Ascending aorta (tissue), 2 donors: ENCODE results near the gene SLC12A5. TPM values are rescaled to one million over a fixed set of nuclear protein-coding genes. Genes with fewer than 3 reads are reported as not detected.
A peak's percentile ranks its signal among the peaks of the same experiment; 100 is the strongest.

Source experiments
- DNase-seq, 2 donors: peaks; one replicate each; pipeline ENCODE4 v3.0.0-alpha.2; 2019; ENCODE audit warnings: low spot score in 2 of 2
- H3K27ac ChIP-seq, 2 donors: fragments of 200-600 bp; sonication (generic); one replicate each; pipeline ENCODE4 v1.5.1; 2016 to 2017; ENCODE audit warnings: mild to moderate bottlenecking in 1 of 2
- H3K27me3 ChIP-seq: fragments of 200-600 bp; sonication (generic); one replicate; pipeline ENCODE4 v1.5.1; 2017
- H3K36me3 ChIP-seq, 2 donors: fragments of 200-600 bp; sonication (generic); one replicate each; pipeline ENCODE4 v1.5.1; 2016
- H3K4me1 ChIP-seq, 2 donors: fragments of 200-600 bp; sonication (generic); one replicate each; pipeline ENCODE4 v1.5.1; 2016 to 2017; ENCODE audit warnings: mild to moderate bottlenecking in 1 of 2
- H3K4me3 ChIP-seq, 2 donors: fragments of 200-600 bp; sonication (generic); one replicate each; pipeline ENCODE4 v1.5.1; 2016 to 2017; ENCODE audit warnings: mild to moderate bottlenecking in 1 of 2
- H3K9me3 ChIP-seq, 2 donors: fragments of 200-600 bp; sonication (generic); one replicate each; pipeline ENCODE4 v1.5.1; 2016
- CTCF ChIP-seq, 3 experiments: fragments of 200-600 bp in 2 of 3; fragments of 450-650 bp in 1 of 3; sonication (generic) in 2 of 3; IDR thresholded peaks; one replicate each; pipeline ENCODE4 v1.5.1; 2016 to 2019; ENCODE audit warnings: antibody characterized with exemption in 3 of 3, mild to moderate bottlenecking in 1 of 3, moderate library complexity in 1 of 3
- intact Hi-C: fragments of 100-400 bp; cut with DNase I; formaldehyde crosslinking; loops from one replicate; pipeline ENCODE4 v1.15.1; 2023
- total RNA-seq: library from RNA; depleted of rRNA; stranded (reverse); fragments of >200 nt; gene quantifications from one replicate; pipeline ENCODE4 v1.1.0, GENCODE V29; 2016

Gene SLC12A5
- total RNA-seq, 1 donor from 2014 or later, result not detected

- no peak for DNase-seq
- Histone ChIP-seq H3K36me3 (no peaks in the 10 kb centered on the region), H3K27me3 (peaks cover 12% of the 10 kb centered on the region), H3K4me1 (peaks cover 4 to 6% of the 10 kb centered on the region in 2 donors), H3K9me3 (no peaks in the 10 kb centered on the region), H3K4me3 (no peak overlapping the region), H3K27ac (no peak overlapping the region)
- no peak for TF ChIP-seq CTCF (IDR thresholded peaks at IDR 0.05)
- intact Hi-C loops, result loop anchor here (5.0 kb wide), 1 partner anchor 152 kb away; no protein-coding TSS in a partner anchor
These were observed 8.5 kb upstream of the SLC12A5 start for GRCh38 chr20:46020555-46020954.

GRCh38 chr20:46021361-46022359 lies 7.4 kb upstream of the SLC12A5 start:
- Histone ChIP-seq H3K9me3 (no peaks in the 10 kb centered on the region), H3K4me1 (peaks cover 4 to 6% of the 10 kb centered on the region in 2 donors), H3K4me3 (peak overlapping the region; percentile 49 to 55), H3K27ac (no peak overlapping the region), H3K36me3 (no peaks in the 10 kb centered on the region), H3K27me3 (peaks cover 12% of the 10 kb centered on the region)
- no peak for TF ChIP-seq CTCF (IDR thresholded peaks at IDR 0.05)
- DNase-seq, result peak in 1 of 2 donors; percentile 63
- intact Hi-C loops, result loop anchor here (5.0 kb wide), 1 partner anchor 151 kb away; no protein-coding TSS in a partner anchor

- Histone ChIP-seq H3K36me3 (no peaks in the 10 kb centered on the region), H3K4me3 (peak overlapping the region; percentile 18 to 49), H3K27ac (no peak overlapping the region), H3K27me3 (peaks cover 12% of the 10 kb centered on the region), H3K9me3 (no peaks in the 10 kb centered on the region), H3K4me1 (peaks cover 4 to 6% of the 10 kb centered on the region in 2 donors)
- intact Hi-C loops, result loop anchor here (5.0 kb wide), 1 partner anchor 150 kb away; no protein-coding TSS in a partner anchor
- peak; percentile 62 to 69 (median 67) for TF ChIP-seq CTCF (IDR thresholded peaks at IDR 0.05)
- DNase-seq, result no peak
These were observed 6.4 kb upstream of the SLC12A5 start for GRCh38 chr20:46022411-46023147.

- intact Hi-C loops, result loop anchor here (5.0 kb wide), 1 partner anchor 149 kb away; no protein-coding TSS in a partner anchor
- peaks cover 12% of the 10 kb centered on the region for H3K27me3 ChIP-seq
- no peak for TF ChIP-seq CTCF (IDR thresholded peaks at IDR 0.05)
These were observed 5.9 kb upstream of the SLC12A5 start for GRCh38 chr20:46023148-46023484.

GRCh38 chr20:46023999-46024398 lies 5.0 kb upstream of the SLC12A5 start:
- no peak overlapping the region for H3K4me3 ChIP-seq
- H3K9me3 ChIP-seq, result no peaks in the 10 kb centered on the region
- no peak for TF ChIP-seq CTCF (IDR thresholded peaks at IDR 0.05)
- H3K27ac ChIP-seq, result no peak overlapping the region
- peaks cover 13% of the 10 kb centered on the region for H3K27me3 ChIP-seq
- peaks cover 4 to 6% of the 10 kb centered on the region in 2 donors for H3K4me1 ChIP-seq
- no peak for DNase-seq
- intact Hi-C loops, result loop anchor here (5.0 kb wide), 1 partner anchor 148 kb away; no protein-coding TSS in a partner anchor
- H3K36me3 ChIP-seq, result no peaks in the 10 kb centered on the region

More at GRCh38 chr20:46023148-46023484, 5.9 kb upstream of the SLC12A5 start:
- H3K9me3 ChIP-seq, result no peaks in the 10 kb centered on the region
- no peaks in the 10 kb centered on the region for H3K36me3 ChIP-seq
- H3K4me1 ChIP-seq, result peaks cover 4 to 6% of the 10 kb centered on the region in 2 donors
- H3K4me3 ChIP-seq, result no peak overlapping the region
- DNase-seq, result no peak
- no peak overlapping the region for H3K27ac ChIP-seq
